Measurements from ENCODE around the gene MEGF10.

The MEGF10 gene

DNA sequence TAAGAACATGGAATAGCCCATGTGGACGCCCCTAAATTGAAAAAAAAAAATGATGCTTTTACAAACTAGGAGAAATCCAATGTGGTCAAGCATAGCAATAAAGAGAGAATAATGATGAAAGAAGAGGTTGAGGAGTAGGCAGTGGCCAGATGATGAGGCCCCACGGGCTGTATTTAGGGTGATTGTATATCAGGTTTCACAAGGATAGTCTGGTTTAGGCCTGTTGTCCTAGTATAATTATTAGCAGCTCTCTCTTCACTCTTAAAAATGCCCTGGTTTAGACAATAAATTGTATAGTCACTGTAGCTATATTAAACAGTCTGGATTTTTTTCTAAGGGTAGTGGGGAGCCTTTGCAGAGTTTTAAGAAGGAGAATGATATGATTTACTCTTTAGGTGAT lies 124.4 kb downstream of the MEGF10 start:
- Histone ChIP-seq H4K20me1 (ENCODE audit: insufficient read depth, low read length) (no peaks in the 10 kb centered on the region), H3K4me2 (ENCODE audit: low read length) (no peak overlapping the region), H3F3A (ENCODE audit: insufficient read depth, low read length) (no peaks in the 10 kb centered on the region), H3K9me2 (ENCODE audit: low read depth, low read length) (no peaks in the 10 kb centered on the region), H3K79me2 (ENCODE audit: insufficient read depth, low read length) (no peaks in the 10 kb centered on the region), H2AFZ (ENCODE audit: low read length) (no peak overlapping the region), H3K36me3 (ENCODE audit: insufficient read depth, low read length) (no peaks in the 10 kb centered on the region), H3K9ac (ENCODE audit: low read length) (no peak overlapping the region), H3K4me1 (ENCODE audit: insufficient read depth, low read length, severe bottlenecking) (no peaks in the 10 kb centered on the region), H3K27me3 (ENCODE audit: insufficient read depth, low read length) (no peaks in the 10 kb centered on the region), H3K9me3 (ENCODE audit: low read length) (no peaks in the 10 kb centered on the region), H3K27ac (ENCODE audit: low read depth, low read length, poor library complexity, severe bottlenecking) (no peak overlapping the region), H3K4me3 (ENCODE audit: low read depth, low read length, poor library complexity, severe bottlenecking) (no peak overlapping the region)
- TF ChIP-seq, protein P1, sequence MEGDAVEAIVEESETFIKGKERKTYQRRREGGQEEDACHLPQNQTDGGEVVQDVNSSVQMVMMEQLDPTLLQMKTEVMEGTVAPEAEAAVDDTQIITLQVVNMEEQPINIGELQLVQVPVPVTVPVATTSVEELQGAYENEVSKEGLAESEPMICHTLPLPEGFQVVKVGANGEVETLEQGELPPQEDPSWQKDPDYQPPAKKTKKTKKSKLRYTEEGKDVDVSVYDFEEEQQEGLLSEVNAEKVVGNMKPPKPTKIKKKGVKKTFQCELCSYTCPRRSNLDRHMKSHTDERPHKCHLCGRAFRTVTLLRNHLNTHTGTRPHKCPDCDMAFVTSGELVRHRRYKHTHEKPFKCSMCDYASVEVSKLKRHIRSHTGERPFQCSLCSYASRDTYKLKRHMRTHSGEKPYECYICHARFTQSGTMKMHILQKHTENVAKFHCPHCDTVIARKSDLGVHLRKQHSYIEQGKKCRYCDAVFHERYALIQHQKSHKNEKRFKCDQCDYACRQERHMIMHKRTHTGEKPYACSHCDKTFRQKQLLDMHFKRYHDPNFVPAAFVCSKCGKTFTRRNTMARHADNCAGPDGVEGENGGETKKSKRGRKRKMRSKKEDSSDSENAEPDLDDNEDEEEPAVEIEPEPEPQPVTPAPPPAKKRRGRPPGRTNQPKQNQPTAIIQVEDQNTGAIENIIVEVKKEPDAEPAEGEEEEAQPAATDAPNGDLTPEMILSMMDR (IDR thresholded peaks at IDR 0.05; ENCODE audit: low read length) = no peak
- TF ChIP-seq EZH2 (IDR thresholded peaks at IDR 0.05; ENCODE audit: borderline replicate concordance, low read length) = no peak

DNA sequence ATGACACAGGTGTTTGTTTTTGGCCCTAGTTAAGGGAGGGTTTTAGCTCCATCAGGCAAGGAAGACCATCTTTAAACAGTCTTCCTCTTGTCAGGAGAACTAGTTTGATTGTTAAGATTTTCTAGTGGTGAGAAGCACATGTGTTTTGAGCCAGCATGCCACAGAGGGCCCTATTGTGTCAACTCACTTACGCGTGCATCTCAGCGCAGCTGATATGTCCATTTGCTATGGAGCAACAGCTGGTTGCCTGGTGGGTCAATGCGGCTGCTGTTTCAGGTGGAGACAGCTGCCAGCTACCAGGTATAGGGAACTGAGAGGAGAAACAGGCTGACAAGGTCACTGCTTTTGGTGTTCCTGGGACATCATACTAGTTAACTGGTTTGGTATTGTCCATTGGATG lies 126.3 kb downstream of the MEGF10 start:
- no peaks in the 10 kb centered on the region for H4K20me1 ChIP-seq (ENCODE audit: insufficient read depth, low read length)
- no peak overlapping the region for H3K4me3 ChIP-seq (ENCODE audit: low read depth, low read length, poor library complexity, severe bottlenecking)
- H2AFZ ChIP-seq (ENCODE audit: low read length) = no peak overlapping the region
- no peaks in the 10 kb centered on the region for H3F3A ChIP-seq (ENCODE audit: insufficient read depth, low read length)
- no peaks in the 10 kb centered on the region for H3K4me1 ChIP-seq (ENCODE audit: insufficient read depth, low read length, severe bottlenecking)
- H3K79me2 ChIP-seq (ENCODE audit: insufficient read depth, low read length) = no peaks in the 10 kb centered on the region
- H3K27me3 ChIP-seq (ENCODE audit: insufficient read depth, low read length) = no peaks in the 10 kb centered on the region
- no peak for TF ChIP-seq EZH2 (IDR thresholded peaks at IDR 0.05; ENCODE audit: borderline replicate concordance, low read length)
- TF ChIP-seq, protein P1 (IDR thresholded peaks at IDR 0.05; ENCODE audit: low read length) = no peak
- no peak overlapping the region for H3K4me2 ChIP-seq (ENCODE audit: low read length)
- no peaks in the 10 kb centered on the region for H3K36me3 ChIP-seq (ENCODE audit: insufficient read depth, low read length)
- H3K9ac ChIP-seq (ENCODE audit: low read length) = no peak overlapping the region
- H3K27ac ChIP-seq (ENCODE audit: low read depth, low read length, poor library complexity, severe bottlenecking) = no peak overlapping the region
- no peaks in the 10 kb centered on the region for H3K9me2 ChIP-seq (ENCODE audit: low read depth, low read length)
- no peaks in the 10 kb centered on the region for H3K9me3 ChIP-seq (ENCODE audit: low read length)

DNA sequence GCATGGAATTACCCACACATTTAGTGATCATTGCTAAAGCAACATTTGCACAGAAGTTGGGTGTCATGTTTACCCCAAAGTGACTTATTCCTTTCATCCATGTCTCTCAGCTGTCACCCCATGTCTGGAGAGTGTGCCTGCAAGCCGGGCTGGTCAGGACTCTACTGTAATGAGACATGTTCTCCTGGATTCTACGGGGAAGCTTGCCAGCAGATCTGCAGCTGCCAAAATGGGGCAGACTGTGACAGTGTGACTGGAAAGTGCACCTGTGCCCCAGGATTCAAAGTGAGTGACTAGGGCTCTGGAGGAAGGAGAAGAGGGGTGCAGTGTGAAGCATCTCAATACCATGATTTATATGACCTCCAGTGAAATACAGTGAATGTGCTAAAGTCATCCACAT lies 126.9 kb downstream of the MEGF10 start:
- TF ChIP-seq, protein P1 (IDR thresholded peaks at IDR 0.05; ENCODE audit: low read length) = no peak
- TF ChIP-seq EZH2 (IDR thresholded peaks at IDR 0.05; ENCODE audit: borderline replicate concordance, low read length) = no peak
- Histone ChIP-seq H3K79me2 (ENCODE audit: insufficient read depth, low read length) (no peaks in the 10 kb centered on the region), H3K9me3 (ENCODE audit: low read length) (no peaks in the 10 kb centered on the region), H4K20me1 (ENCODE audit: insufficient read depth, low read length) (no peaks in the 10 kb centered on the region), H3F3A (ENCODE audit: insufficient read depth, low read length) (no peaks in the 10 kb centered on the region), H3K27me3 (ENCODE audit: insufficient read depth, low read length) (no peaks in the 10 kb centered on the region), H3K27ac (ENCODE audit: low read depth, low read length, poor library complexity, severe bottlenecking) (no peak overlapping the region), H3K36me3 (ENCODE audit: insufficient read depth, low read length) (no peaks in the 10 kb centered on the region), H2AFZ (ENCODE audit: low read length) (no peak overlapping the region), H3K4me2 (ENCODE audit: low read length) (no peak overlapping the region), H3K4me3 (ENCODE audit: low read depth, low read length, poor library complexity, severe bottlenecking) (no peak overlapping the region), H3K9ac (ENCODE audit: low read length) (no peak overlapping the region), H3K9me2 (ENCODE audit: low read depth, low read length) (no peaks in the 10 kb centered on the region), H3K4me1 (ENCODE audit: insufficient read depth, low read length, severe bottlenecking) (no peaks in the 10 kb centered on the region)
